Measurements from ENCODE around the gene ZBTB20. TPM values are rescaled to one million over a fixed set of nuclear protein-coding genes. Genes with fewer than 3 reads are reported as not detected.

The ZBTB20 gene
- total and polyA plus RNA-seq, 4 donors = 0.74 to 77.1 (median 27.9) TPM

- H3K36me3 ChIP-seq (ENCODE audit: control insufficient read depth in 4 of 4, insufficient read depth in 4 of 4, low read length in 4 of 4) = no peaks in the 10 kb centered on the region
These were observed 740.8 kb downstream of the ZBTB20 start for GRCh38 chr3:114406286-114406685.

GRCh38 chr3:114405202-114405990 is 741.7 kb downstream of the ZBTB20 start:
- DNase-seq (no peak), ATAC-seq (ENCODE audit: insufficient read depth, low FRiP score) (no peak)
- H3K9me3 ChIP-seq (ENCODE audit: control insufficient read depth in 4 of 4, insufficient read depth in 3 of 4, low read length in 3 of 4) = no peaks in the 10 kb centered on the region
- peaks cover 0 to 16% (median 3%) of the 10 kb centered on the region in 5 donors for H3K4me1 ChIP-seq (ENCODE audit: control insufficient read depth in 5 of 5, insufficient read depth in 5 of 5, low read length in 5 of 5)
- TF ChIP-seq CTCF (IDR thresholded peaks at IDR 0.05; ENCODE audit: control extremely low read depth, extremely low read depth) = no peak
- no peak overlapping the region for H3K27ac ChIP-seq (ENCODE audit: low read depth in 1 of 2, low read length in 1 of 2)
- no peak overlapping the region for H3K4me3 ChIP-seq
- no peaks in the 10 kb centered on the region for H3K36me3 ChIP-seq (ENCODE audit: control insufficient read depth in 4 of 4, insufficient read depth in 4 of 4, low read length in 4 of 4)
- WGBS, 2 donors = 72 to 73% methylated on average over 2 of the region's 2 CpGs
- no peak overlapping the region for H3K9ac ChIP-seq (ENCODE audit: insufficient read depth in 1 of 2, low read length in 2 of 2)
- H3K27me3 ChIP-seq (ENCODE audit: control insufficient read depth in 3 of 3, insufficient read depth in 3 of 3, low read length in 2 of 3) = no peaks in the 10 kb centered on the region

More at GRCh38 chr3:114406286-114406685, 740.8 kb downstream of the ZBTB20 start:
- TF ChIP-seq CTCF (IDR thresholded peaks at IDR 0.05; ENCODE audit: control extremely low read depth, extremely low read depth) = no peak
- Histone ChIP-seq H3K4me3 (no peak overlapping the region), H3K9me3 (ENCODE audit: control insufficient read depth in 4 of 4, insufficient read depth in 3 of 4, low read length in 3 of 4) (no peaks in the 10 kb centered on the region), H3K27ac (ENCODE audit: low read depth in 1 of 2, low read length in 1 of 2) (no peak overlapping the region), H3K27me3 (ENCODE audit: control insufficient read depth in 3 of 3, insufficient read depth in 3 of 3, low read length in 2 of 3) (no peaks in the 10 kb centered on the region), H3K4me1 (ENCODE audit: control insufficient read depth in 5 of 5, insufficient read depth in 5 of 5, low read length in 5 of 5) (peaks cover 0 to 14% (median 3%) of the 10 kb centered on the region in 5 donors), H3K9ac (ENCODE audit: insufficient read depth in 1 of 2, low read length in 2 of 2) (no peak overlapping the region)
- WGBS, 2 donors = 66 to 69% methylated on average over 3 of the region's 3 CpGs
- no peak for DNase-seq
- no peak for ATAC-seq (ENCODE audit: insufficient read depth, low FRiP score)

- no peak for DNase-seq
- WGBS, 2 donors = 86 to 90% methylated on average over 6 of the region's 6 CpGs
- Histone ChIP-seq H3K4me1 (ENCODE audit: control insufficient read depth in 5 of 5, insufficient read depth in 5 of 5, low read length in 5 of 5) (peaks cover 0 to 18% (median 3%) of the 10 kb centered on the region in 5 donors), H3K4me3 (no peak overlapping the region), H3K9ac (ENCODE audit: insufficient read depth in 1 of 2, low read length in 2 of 2) (no peak overlapping the region), H3K9me3 (ENCODE audit: control insufficient read depth in 4 of 4, insufficient read depth in 3 of 4, low read length in 3 of 4) (no peaks in the 10 kb centered on the region), H3K27me3 (ENCODE audit: control insufficient read depth in 3 of 3, insufficient read depth in 3 of 3, low read length in 2 of 3) (no peaks in the 10 kb centered on the region), H3K27ac (ENCODE audit: low read depth in 1 of 2, low read length in 1 of 2) (no peak overlapping the region), H3K36me3 (ENCODE audit: control insufficient read depth in 4 of 4, insufficient read depth in 4 of 4, low read length in 4 of 4) (no peaks in the 10 kb centered on the region)
- ATAC-seq (ENCODE audit: insufficient read depth, low FRiP score) = no peak
- TF ChIP-seq CTCF (IDR thresholded peaks at IDR 0.05; ENCODE audit: control extremely low read depth, extremely low read depth) = no peak
These were observed 742.5 kb downstream of the ZBTB20 start for GRCh38 chr3:114404590-114404989.
